Suprapubic skin (tissue), 4 donors: Measurements from ENCODE around the gene KIAA0825.

ENCODE experiments used
- POLR2A ChIP-seq, 2 donors: fragments of 450-650 bp; IDR thresholded peaks; one replicate each; pipeline ENCODE4 v1.6.1; 2017; ENCODE audit warnings: antibody characterized with exemption in 2 of 2, mild to moderate bottlenecking in 2 of 2, moderate library complexity in 2 of 2
- POLR2AphosphoS5 ChIP-seq, 3 donors: sonication (generic); formaldehyde crosslinking; IDR thresholded peaks; one replicate each; pipeline ENCODE4 v1.6.1; 2017; ENCODE audit warnings: antibody characterized with exemption in 3 of 3
- TF ChIP-seq, protein P1 (sequence below), 2 donors: fragments of 200-600 bp in 1 of 2; fragments of 450-650 bp in 1 of 2; sonication (generic) in 1 of 2; IDR thresholded peaks; one replicate each; pipeline ENCODE4 v1.5.1; 2016 to 2019; ENCODE audit warnings: antibody characterized with exemption in 2 of 2, mild to moderate bottlenecking in 1 of 2, moderate library complexity in 1 of 2

DNA sequence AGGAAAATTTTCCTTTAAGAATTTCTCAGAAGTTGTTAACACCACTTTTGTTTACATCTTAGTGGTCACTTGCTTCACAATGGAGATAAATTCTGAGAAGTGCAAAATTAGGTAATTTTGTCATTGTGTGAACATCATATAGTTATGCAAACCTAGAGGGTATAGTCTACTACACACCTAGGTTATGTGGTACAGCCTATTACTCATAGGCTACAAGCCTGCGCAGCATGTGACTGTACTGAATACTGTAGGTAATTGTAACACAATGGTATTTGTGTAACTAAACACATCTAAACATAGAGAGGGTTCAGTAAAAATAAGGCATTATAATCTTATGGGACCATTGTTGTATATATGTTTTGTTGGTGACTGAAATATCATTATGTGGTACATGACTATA lies 488.3 kb downstream of the KIAA0825 start:
- no peak for TF ChIP-seq POLR2AphosphoS5 (IDR thresholded peaks at IDR 0.05)
- TF ChIP-seq POLR2A (IDR thresholded peaks at IDR 0.05): no peak
- TF ChIP-seq, protein P1, sequence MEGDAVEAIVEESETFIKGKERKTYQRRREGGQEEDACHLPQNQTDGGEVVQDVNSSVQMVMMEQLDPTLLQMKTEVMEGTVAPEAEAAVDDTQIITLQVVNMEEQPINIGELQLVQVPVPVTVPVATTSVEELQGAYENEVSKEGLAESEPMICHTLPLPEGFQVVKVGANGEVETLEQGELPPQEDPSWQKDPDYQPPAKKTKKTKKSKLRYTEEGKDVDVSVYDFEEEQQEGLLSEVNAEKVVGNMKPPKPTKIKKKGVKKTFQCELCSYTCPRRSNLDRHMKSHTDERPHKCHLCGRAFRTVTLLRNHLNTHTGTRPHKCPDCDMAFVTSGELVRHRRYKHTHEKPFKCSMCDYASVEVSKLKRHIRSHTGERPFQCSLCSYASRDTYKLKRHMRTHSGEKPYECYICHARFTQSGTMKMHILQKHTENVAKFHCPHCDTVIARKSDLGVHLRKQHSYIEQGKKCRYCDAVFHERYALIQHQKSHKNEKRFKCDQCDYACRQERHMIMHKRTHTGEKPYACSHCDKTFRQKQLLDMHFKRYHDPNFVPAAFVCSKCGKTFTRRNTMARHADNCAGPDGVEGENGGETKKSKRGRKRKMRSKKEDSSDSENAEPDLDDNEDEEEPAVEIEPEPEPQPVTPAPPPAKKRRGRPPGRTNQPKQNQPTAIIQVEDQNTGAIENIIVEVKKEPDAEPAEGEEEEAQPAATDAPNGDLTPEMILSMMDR (IDR thresholded peaks at IDR 0.05): no peak
